ENCODE results near the gene NTM.
"Not testable (repeated sequence)": the region's sequence is repeated elsewhere in the genome, so short reads cannot be mapped to it uniquely, and the experiment has no call there.

The NTM gene

GRCh38 chr11:131370090-131370751, at the start of gene NTM:
Gene NTM, plus strand, starts transcription at chr11:131370615.
- no peak for DNase-seq (ENCODE audit: low read depth in 1 of 2, low spot score in 1 of 2)

DNA sequence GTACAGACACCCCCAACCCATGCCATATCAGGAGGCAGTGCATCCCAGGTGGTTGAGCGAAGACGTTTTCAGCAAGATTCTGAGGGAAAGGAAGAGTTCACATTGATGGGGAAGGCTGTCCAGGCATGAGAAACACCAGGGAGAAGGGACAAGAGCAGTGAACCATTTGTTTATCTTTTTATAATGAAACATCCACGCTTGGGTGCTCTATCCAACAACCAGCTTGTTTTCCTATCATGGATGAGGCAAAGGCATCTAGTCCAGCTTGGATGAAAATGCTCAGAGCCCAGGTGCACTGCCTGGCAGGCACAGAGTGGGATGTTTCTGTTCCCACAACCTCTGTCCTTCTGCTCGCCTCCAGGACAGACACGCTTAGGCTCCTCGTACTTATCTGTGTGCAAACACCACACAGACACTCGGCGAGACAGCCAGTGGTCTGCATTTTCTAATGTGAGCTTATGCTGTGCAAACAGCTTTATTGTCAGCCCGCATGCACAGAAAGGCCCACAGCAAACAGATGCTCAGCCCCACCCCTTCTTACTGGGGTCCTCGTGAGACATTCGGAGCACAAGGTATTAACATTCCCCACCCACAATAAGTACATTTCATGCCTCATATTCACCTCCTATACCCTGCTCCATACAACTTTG, 45.4 kb upstream of the NTM start:
- DNase-seq (ENCODE audit: low read depth in 1 of 2, low spot score in 1 of 2): no peak

GRCh38 chr11:131326829-131327228, 43.6 kb upstream of the NTM start:
- DNase-seq (ENCODE audit: low read depth in 1 of 2, low spot score in 1 of 2): no peak

- no peak for DNase-seq (ENCODE audit: low read depth in 1 of 2, low spot score in 1 of 2)
Measured at GRCh38 chr11:131327421-131327820, 43.0 kb upstream of the NTM start.

DNA sequence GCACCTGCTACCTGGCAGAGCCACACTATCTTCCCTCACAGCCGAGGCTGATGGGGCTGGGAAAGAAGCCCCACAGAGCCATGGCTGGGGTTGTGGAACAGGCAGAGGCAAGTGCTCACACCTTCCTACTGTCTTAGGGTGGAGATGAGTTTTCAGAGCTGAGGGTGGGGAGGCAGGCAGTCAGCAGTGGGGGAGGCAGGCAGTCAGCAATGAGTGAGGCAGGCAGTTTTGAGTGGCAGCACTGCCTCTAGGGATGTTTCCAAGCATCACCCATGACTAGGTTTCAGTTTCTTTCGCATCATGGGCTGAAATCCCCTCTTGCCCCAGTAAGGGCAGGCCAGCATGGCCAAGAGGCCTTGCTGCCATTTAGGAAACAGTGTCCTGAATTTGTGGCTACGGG, 41.6 kb upstream of the NTM start:
- DNase-seq (ENCODE audit: low read depth in 1 of 2, low spot score in 1 of 2): no peak

GRCh38 chr11:131331010-131331409, 39.4 kb upstream of the NTM start:
- no peak for DNase-seq (ENCODE audit: low read depth in 1 of 2, low spot score in 1 of 2)

DNA sequence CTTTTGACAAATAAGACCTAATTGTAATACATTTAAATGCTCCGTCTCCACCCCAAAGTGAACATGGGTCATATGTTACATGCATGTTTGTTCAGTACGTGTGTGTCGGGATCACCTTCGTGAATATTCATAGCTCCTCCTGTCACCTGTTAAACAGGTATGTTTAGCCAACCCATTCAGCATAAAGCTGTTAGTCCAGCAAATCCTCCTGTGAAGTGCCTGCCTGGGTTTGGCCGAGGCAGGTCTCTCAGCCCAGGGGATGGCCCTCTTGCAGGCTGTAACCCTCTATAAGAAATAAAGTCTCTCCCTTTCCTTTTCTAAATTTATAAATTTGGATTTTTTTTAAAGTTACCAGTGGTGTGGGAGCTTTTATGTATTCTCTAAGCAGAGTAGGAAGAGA, 38.9 kb upstream of the NTM start:
- no peak for DNase-seq (ENCODE audit: low read depth in 1 of 2, low spot score in 1 of 2)

- no peak for DNase-seq (ENCODE audit: low read depth in 1 of 2, low spot score in 1 of 2)
Measured at GRCh38 chr11:131334601-131335000, 35.8 kb upstream of the NTM start.

DNA sequence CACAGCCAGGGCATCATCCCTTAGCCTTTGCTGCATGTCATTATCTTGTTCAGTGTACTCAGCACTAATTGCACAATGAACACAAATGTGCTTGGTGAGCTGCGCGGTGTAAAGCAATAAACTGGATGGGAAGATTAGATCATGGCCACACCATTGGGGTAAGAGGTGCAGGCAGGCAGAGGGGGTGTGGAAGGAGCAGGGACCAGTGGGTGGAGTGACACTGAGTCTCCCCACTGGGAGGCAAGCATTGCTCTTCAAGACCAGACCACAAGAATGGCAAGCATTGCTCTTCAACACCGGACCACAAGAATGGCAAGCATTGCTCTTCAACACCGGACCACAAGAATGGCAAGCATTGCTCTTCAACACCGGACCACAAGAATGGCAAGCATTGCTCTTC, 28.5 kb upstream of the NTM start:
- DNase-seq (ENCODE audit: low read depth in 1 of 2, low spot score in 1 of 2): not testable (repeated sequence)

DNA sequence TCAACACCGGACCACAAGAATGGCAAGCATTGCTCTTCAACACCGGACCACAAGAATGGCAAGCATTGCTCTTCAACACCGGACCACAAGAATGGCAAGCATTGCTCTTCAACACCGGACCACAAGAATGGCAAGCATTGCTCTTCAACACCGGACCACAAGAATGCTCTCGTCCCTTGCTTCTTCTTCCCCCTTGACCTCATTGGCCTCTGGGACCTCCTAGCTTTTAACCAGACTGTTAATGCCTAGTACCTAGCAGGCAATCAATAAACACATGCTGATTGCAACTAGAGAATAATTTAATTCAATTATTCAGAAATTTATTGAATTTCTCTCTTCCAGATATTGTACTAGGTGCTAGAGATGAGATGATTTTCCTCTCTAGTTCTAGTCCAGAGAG, 28.0 kb upstream of the NTM start:
- not testable (repeated sequence) for DNase-seq (ENCODE audit: low read depth in 1 of 2, low spot score in 1 of 2)

DNA sequence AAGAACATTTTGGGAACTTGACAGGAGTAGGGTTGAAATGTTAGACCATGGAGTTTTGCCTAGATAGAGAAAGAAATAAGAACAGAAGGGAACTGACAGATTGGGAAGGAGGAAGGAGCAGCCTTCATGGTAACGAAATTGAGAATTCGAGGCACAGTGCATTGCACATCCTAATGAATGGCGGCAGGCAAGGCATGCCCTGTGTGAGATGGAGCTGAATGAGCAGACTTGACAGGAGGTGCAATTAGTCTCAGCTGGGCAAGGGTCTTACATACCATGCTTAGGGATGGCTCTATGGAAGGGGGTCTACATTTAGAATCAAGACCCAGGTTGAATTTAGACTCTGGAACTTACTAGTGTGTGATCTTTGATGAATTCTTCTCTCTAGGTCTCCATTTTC, 25.0 kb upstream of the NTM start:
- no peak for DNase-seq (ENCODE audit: low read depth in 1 of 2, low spot score in 1 of 2)

GRCh38 chr11:131349368-131350086, 20.9 kb upstream of the NTM start:
- no peak for DNase-seq (ENCODE audit: low read depth in 1 of 2, low spot score in 1 of 2)

DNA sequence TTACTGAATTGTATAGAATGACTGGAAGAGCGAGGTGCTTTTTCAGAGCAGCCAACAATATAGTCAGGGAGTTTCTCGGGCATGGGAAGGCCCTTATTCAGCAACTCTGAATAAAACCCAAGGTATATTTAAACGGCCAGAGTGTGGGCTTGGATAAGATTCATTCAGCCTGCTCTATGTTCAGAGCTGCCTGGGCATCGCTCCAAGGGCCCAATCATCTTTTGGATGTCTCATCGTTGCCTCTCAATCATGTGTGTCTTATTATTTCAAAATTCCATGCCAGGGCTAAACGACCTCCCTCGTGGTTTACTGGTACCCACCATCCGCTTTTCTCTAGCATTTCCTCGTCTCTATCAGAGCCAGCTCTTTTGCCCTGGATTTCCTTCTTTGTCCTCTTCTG, 19.5 kb upstream of the NTM start:
- no peak for DNase-seq (ENCODE audit: low read depth in 1 of 2, low spot score in 1 of 2)

DNA sequence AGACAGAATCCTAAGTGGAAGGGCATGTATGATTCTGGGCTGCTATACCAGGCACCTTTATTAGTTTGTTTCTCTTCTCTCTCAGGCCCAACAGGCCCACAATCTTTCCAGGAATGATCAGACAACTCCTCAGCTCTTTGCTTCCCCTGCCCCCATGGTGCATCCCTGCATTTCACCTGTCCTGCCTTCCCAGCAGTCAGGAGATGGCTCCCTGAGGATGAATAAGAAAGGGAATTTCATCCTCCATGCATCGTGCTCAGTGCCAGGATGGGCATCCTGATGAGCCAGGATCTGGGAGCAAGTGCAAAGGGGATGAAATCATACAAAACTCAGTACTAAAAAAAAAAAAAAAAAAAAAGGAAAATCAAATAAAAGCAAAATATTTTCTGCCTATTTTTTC, 18.6 kb upstream of the NTM start:
- DNase-seq (ENCODE audit: low read depth in 1 of 2, low spot score in 1 of 2): no peak

DNA sequence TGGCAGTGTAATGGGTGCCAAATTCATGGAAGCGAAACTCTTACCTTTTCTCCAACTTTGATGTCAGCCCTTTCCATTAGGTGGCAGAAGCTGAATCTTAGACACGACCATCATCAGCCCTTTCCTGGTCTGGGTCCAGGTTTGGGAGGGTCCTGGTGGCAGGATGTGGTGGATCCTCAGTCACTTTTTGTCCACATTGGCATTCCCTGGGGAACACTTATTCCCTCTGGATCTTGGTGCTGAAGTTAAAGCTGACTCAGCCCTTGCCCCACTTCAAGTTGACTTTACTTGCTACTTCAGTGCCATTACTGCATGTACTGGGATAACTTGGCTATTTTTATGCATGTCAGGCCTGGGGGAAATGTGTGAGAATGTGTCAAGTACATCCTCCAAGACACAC, 16.6 kb upstream of the NTM start:
- no peak for DNase-seq (ENCODE audit: low read depth in 1 of 2, low spot score in 1 of 2)

- no peak for DNase-seq (ENCODE audit: low read depth in 1 of 2, low spot score in 1 of 2)
Measured at GRCh38 chr11:131354251-131354701, 16.1 kb upstream of the NTM start.

- DNase-seq (ENCODE audit: low read depth in 1 of 2, low spot score in 1 of 2): no peak
Measured at GRCh38 chr11:131356206-131356605, 14.2 kb upstream of the NTM start.

DNA sequence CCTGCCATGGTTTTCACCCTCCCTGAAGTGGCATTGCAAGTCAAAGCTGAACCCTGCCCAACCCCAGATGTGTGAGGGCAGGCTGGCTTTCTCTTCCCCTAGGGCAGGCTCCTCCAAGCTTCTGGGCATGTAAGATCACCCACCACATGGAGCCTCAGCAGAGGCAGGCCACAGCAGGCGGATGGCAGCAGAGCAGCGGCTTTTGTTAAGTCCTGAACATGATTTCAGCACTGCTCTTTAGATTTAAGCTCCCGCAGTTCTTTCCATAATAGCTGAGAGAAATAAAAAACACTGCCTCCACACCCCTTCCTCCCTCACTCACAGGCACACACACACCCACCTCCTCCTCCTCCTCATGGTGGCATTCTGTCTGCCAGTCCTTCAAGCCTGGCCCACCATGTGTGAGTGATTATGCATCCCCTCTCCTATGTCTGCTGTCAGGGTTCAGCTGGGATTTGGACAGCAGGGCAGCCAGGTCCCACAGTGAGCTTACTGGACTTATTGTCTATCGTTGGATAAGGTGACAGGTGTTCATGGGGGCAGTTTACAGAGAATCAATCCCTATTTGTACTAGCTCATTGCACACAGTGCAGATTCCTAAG, 5.0 kb upstream of the NTM start:
- DNase-seq (ENCODE audit: low read depth in 1 of 2, low spot score in 1 of 2): no peak

DNA sequence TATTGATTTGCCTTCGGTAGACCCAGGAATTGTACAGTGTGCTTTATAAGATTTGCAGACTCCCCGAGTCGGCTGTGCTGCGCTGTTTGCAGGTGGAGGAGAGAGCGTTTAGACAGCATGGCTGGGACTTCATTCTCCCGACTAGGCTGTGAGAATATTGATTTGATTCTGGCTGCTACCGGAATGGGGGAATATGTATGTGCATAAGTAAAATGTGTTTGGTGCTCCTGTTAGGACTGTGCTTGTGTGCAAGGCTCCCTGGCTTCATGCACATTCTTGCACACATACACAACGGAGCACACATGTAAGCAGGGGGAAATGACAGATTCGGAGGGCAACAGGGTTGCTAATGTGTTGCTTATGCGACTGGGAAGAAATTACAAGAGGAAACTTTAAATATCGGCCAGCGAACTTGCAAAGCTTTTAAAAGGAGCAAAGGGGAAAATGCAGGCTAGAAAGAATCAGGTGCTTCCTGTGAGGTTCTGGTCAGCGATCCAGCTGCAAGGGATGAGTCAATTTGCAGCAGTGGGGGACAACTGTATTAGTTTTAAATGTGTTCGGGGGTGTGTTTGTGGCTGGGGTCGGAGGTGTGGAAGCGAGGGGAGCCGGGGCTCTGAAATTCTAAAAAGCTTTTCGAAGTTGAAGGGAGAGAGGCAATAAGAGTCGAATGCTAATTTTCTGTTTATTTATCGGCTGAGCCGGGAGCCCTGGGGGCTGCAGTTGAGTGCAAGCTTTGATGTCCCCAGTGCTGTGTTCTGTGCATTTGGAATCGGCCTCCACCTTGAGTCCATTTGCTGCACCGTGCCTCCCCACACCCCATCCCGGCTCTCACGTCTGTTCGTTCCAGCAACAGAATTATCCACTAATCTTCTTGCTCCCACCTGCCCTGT, 731 bp downstream of the NTM start:
- DNase-seq (ENCODE audit: low read depth in 1 of 2, low spot score in 1 of 2): no peak

DNA sequence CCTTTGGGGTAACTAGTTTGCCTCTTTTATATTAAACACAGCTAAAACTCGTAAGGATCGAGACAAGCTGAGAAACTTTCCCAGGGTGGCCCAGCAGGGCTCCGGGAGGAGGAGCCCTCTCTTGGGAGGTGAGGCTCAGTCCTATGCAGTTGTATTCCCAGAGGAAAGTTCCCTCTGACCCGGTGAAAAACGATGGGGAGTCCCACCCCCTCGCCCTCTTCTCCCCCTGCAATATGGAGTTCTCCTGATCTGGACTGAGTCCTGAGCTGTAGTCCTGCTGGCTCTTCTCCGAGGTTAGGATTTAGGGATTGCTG, 1.3 kb downstream of the NTM start:
- no peak for DNase-seq (ENCODE audit: low read depth in 1 of 2, low spot score in 1 of 2)
